HepG2 (cell line): Measurements from ENCODE around the gene RMND5A. TPM values are rescaled to one million over a fixed set of nuclear protein-coding genes. Genes with fewer than 3 reads are reported as not detected.

Experiments
- AKAP8 ChIP-seq: sonication (generic); formaldehyde crosslinking; IDR thresholded peaks from 2 replicates; pipeline ENCODE4 v1.5.1; 2020; ENCODE audit warnings: mild to moderate bottlenecking, missing genetic modification reagents
- ARHGAP35 ChIP-seq: sonication (generic); formaldehyde crosslinking; IDR thresholded peaks from 2 replicates; pipeline ENCODE4 v1.9.0; 2022; ENCODE audit warnings: mild to moderate bottlenecking, inconsistent platforms, moderate library complexity, missing genetic modification reagents, borderline replicate concordance
- ATM ChIP-seq: fragments of 450-650 bp; IDR thresholded peaks from 2 replicates; pipeline ENCODE4 v1.7.1; 2017; ENCODE audit warnings: mild to moderate bottlenecking, borderline replicate concordance
- BCL6 ChIP-seq: IDR thresholded peaks from 2 replicates; pipeline ENCODE4 v1.6.1; 2016; ENCODE audit warnings: missing genetic modification reagents, missing compliant biosample characterization
- FIP1L1 ChIP-seq: fragments of 200-400 bp; formaldehyde crosslinking; IDR thresholded peaks from 2 replicates; pipeline ENCODE4 v1.6.1; 2018; ENCODE audit warnings: low read depth, mild to moderate bottlenecking, low read length, moderate library complexity, borderline replicate concordance; ENCODE audit not compliant: insufficient read depth
- FOXA1 ChIP-seq, 2 experiments: fragments of 450-650 bp in 1 of 2; sonication (generic) in 1 of 2; formaldehyde crosslinking in 1 of 2; IDR thresholded peaks; 2 replicates each; pipeline versions ENCODE4 v1.4.0 to v1.6.1; 2016 to 2020; ENCODE audit warnings: missing genetic modification reagents in 1 of 2
- HIVEP1 ChIP-seq: sonication (generic); formaldehyde crosslinking; IDR thresholded peaks from 2 replicates; pipeline ENCODE4 v1.4.0; 2020; ENCODE audit warnings: mild to moderate bottlenecking, missing genetic modification reagents
- HNRNPLL ChIP-seq: fragments of 200-400 bp; formaldehyde crosslinking; IDR thresholded peaks from 2 replicates; pipeline ENCODE4 v1.6.1; 2017; ENCODE audit warnings: mild to moderate bottlenecking, low read depth, low read length; ENCODE audit not compliant: poor library complexity, severe bottlenecking
- HOXA5 ChIP-seq: sonication (generic); formaldehyde crosslinking; IDR thresholded peaks from 2 replicates; pipeline ENCODE4 v1.4.0; 2020; ENCODE audit warnings: missing genetic modification reagents
- ISX ChIP-seq: sonication (generic); formaldehyde crosslinking; conservative IDR thresholded peaks from 2 replicates; pipeline ENCODE4 v1.5.0; 2020; ENCODE audit warnings: missing genetic modification reagents
- ZBTB1 ChIP-seq: sonication (generic); formaldehyde crosslinking; IDR thresholded peaks from 2 replicates; pipeline ENCODE4 v1.4.0; 2020; ENCODE audit warnings: missing genetic modification reagents, borderline replicate concordance
- ZBTB38 ChIP-seq: sonication (generic); formaldehyde crosslinking; IDR thresholded peaks from 2 replicates; pipeline ENCODE4 v1.5.1; 2020; ENCODE audit warnings: mild to moderate bottlenecking, missing genetic modification reagents
- ZMYM4 ChIP-seq: sonication (generic); formaldehyde crosslinking; IDR thresholded peaks from 2 replicates; pipeline ENCODE4 v1.8.1; 2023; ENCODE audit warnings: mild to moderate bottlenecking, missing genetic modification reagents
- ZNF772 ChIP-seq: sonication (generic); formaldehyde crosslinking; IDR thresholded peaks from 2 replicates; pipeline ENCODE4 v1.5.0; 2020; ENCODE audit warnings: mild to moderate bottlenecking, missing genetic modification reagents
- polyA plus RNA-seq, 8 experiments: library from polyadenylated mRNA; depleted of rRNA in 3 of 8; stranded (reverse) in 7 of 8; unstranded in 1 of 8; fragments of >200 nt; fragmentation: Illumina TruSeq in 4 of 8; extraction: Trizol in 4 of 8; gene quantifications; 2 replicates each; pipeline versions ENCODE4 v1.2.1 to v1.2.3, GENCODE V29; 2011 to 2016; ENCODE audit warnings: low read depth in 4 of 8, missing spikeins in 1 of 8, mixed read lengths in 1 of 8; ENCODE audit not compliant: insufficient read depth in 1 of 8
- total RNA-seq, 5 experiments: library from RNA; depleted of rRNA; stranded (reverse); fragments of >200 nt; fragmentation: Illumina TruSeq; extraction: Trizol; gene quantifications; 2 replicates each; pipeline ENCODE4 v1.2.3, GENCODE V29; 2016; ENCODE audit warnings: low read depth in 1 of 5
- TF ChIP-seq, protein P1 (sequence below): sonication (generic); formaldehyde crosslinking; IDR thresholded peaks from 2 replicates; pipeline ENCODE4 v1.8.1; 2022; ENCODE audit warnings: low read depth, mild to moderate bottlenecking, missing genetic modification reagents
- TF ChIP-seq, protein P2 (sequence below): sonication (generic); formaldehyde crosslinking; IDR thresholded peaks from 2 replicates; pipeline ENCODE4 v1.5.0; 2020; ENCODE audit warnings: mild to moderate bottlenecking, missing genetic modification reagents
- TF ChIP-seq, protein P3 (sequence below): sonication (generic); formaldehyde crosslinking; IDR thresholded peaks from 2 replicates; pipeline ENCODE4 v1.8.0; 2022; ENCODE audit warnings: mild to moderate bottlenecking, missing genetic modification reagents, moderate library complexity
- TF ChIP-seq, protein P4 (sequence below): sonication (generic); formaldehyde crosslinking; conservative IDR thresholded peaks from 2 replicates; pipeline ENCODE4 v1.4.0; 2020; ENCODE audit warnings: missing genetic modification reagents

The RMND5A gene
- total and polyA plus RNA-seq, 2 of the 13 experiments (the other 11 are each of a cell fraction or from before 2014, with no cell fraction given): 31.0 to 66.4 TPM

DNA sequence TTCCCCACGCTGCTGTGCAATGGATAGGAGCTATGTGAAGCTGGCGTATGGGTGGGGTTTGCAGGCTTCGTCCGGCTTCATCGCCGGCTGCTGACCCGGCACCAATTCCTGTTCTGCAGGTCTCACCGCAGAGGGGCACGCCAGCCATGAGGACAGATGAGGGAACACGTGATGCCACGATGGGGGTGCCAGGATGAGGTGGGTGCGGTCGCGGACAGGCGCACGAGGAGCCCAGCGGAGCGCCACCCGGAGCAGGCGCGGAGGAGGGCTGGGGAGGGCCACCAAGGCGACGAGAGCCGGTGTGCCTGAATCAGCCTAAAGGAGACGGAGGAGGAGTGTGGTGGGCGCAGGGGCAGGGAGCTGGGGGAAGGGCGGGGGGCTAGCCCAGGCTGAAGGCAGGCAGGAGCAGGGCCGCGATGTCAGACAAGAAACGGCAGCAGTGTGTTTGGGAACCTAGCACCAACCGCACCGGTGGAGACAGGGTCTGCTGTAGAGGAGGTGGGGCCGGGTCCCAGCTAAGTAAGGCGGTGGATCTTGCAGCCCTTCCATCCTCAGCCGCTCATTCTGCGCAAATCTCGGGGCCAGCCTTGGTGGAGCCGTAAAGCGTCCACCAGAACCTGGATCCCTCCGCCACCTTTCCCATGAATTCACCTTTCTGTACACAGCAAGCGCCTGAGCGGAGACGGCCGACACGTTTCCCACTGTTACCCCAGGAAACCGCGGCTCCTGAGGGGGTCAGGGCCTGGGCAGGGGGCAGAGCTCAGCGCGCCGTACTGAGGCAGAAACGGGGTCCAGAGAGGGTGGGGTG is 87.6 kb downstream of the RMND5A start (continued):
- TF ChIP-seq, protein P1, sequence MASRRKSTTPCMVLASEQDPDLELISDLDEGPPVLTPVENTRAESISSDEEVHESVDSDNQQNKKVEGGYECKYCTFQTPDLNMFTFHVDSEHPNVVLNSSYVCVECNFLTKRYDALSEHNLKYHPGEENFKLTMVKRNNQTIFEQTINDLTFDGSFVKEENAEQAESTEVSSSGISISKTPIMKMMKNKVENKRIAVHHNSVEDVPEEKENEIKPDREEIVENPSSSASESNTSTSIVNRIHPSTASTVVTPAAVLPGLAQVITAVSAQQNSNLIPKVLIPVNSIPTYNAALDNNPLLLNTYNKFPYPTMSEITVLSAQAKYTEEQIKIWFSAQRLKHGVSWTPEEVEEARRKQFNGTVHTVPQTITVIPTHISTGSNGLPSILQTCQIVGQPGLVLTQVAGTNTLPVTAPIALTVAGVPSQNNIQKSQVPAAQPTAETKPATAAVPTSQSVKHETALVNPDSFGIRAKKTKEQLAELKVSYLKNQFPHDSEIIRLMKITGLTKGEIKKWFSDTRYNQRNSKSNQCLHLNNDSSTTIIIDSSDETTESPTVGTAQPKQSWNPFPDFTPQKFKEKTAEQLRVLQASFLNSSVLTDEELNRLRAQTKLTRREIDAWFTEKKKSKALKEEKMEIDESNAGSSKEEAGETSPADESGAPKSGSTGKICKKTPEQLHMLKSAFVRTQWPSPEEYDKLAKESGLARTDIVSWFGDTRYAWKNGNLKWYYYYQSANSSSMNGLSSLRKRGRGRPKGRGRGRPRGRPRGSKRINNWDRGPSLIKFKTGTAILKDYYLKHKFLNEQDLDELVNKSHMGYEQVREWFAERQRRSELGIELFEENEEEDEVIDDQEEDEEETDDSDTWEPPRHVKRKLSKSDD (CRISPR knock-in tag): no peak
- TF ChIP-seq, protein P2, sequence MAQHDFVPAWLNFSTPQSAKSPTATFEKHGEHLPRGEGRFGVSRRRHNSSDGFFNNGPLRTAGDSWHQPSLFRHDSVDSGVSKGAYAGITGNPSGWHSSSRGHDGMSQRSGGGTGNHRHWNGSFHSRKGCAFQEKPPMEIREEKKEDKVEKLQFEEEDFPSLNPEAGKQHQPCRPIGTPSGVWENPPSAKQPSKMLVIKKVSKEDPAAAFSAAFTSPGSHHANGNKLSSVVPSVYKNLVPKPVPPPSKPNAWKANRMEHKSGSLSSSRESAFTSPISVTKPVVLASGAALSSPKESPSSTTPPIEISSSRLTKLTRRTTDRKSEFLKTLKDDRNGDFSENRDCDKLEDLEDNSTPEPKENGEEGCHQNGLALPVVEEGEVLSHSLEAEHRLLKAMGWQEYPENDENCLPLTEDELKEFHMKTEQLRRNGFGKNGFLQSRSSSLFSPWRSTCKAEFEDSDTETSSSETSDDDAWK (CRISPR knock-in tag): no peak
- TF ChIP-seq ZBTB1 (CRISPR knock-in tag): no peak
- peak; percentile 8; the same call in 1 of the 2 replicates for TF ChIP-seq BCL6 (CRISPR knock-in tag)
- no peak for TF ChIP-seq FIP1L1
- TF ChIP-seq FOXA1 (IDR thresholded peaks at IDR 0.05): no peak
- TF ChIP-seq FOXA1 (CRISPR knock-in tag; IDR thresholded peaks at IDR 0.05): peak; percentile 54
- TF ChIP-seq ZNF772: no peak
- TF ChIP-seq, protein P3, sequence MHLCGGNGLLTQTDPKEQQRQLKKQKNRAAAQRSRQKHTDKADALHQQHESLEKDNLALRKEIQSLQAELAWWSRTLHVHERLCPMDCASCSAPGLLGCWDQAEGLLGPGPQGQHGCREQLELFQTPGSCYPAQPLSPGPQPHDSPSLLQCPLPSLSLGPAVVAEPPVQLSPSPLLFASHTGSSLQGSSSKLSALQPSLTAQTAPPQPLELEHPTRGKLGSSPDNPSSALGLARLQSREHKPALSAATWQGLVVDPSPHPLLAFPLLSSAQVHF (CRISPR knock-in tag): peak; percentile 2; the same call in 1 of the 2 replicates
- no peak for TF ChIP-seq HOXA5 (CRISPR knock-in tag)
- no peak for TF ChIP-seq HIVEP1 (CRISPR knock-in tag)
- no peak for TF ChIP-seq ARHGAP35 (CRISPR knock-in tag)
- no peak for TF ChIP-seq ZMYM4 (CRISPR knock-in tag)
- TF ChIP-seq, protein P4, sequence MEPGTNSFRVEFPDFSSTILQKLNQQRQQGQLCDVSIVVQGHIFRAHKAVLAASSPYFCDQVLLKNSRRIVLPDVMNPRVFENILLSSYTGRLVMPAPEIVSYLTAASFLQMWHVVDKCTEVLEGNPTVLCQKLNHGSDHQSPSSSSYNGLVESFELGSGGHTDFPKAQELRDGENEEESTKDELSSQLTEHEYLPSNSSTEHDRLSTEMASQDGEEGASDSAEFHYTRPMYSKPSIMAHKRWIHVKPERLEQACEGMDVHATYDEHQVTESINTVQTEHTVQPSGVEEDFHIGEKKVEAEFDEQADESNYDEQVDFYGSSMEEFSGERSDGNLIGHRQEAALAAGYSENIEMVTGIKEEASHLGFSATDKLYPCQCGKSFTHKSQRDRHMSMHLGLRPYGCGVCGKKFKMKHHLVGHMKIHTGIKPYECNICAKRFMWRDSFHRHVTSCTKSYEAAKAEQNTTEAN (CRISPR knock-in tag): no peak
- TF ChIP-seq HNRNPLL: peak; percentile 93
- TF ChIP-seq ZBTB38 (CRISPR knock-in tag): 0 out of 2 replicates have a peak, but pooled peaks have one; percentile 28
- no peak for TF ChIP-seq ATM
- no peak for TF ChIP-seq AKAP8 (CRISPR knock-in tag)
- no peak for TF ChIP-seq ISX (CRISPR knock-in tag)
